ENCODE results near the gene MAP3K20.

GRCh38 chr2:173217116-173217840 is 141.6 kb downstream of the MAP3K20 start:
- no peak for TF ChIP-seq CTCF (IDR thresholded peaks at IDR 0.05)
- TF ChIP-seq POLR2A (IDR thresholded peaks at IDR 0.05): no peak
